ENCODE results near the gene CD83.
"Not testable (repeated sequence)": the region's sequence is repeated elsewhere in the genome, so short reads cannot be mapped to it uniquely, and the experiment has no call there.

The CD83 gene

GRCh38 chr6:14149739-14150130 lies 32.2 kb downstream of the CD83 start:
- no peak for DNase-seq (ENCODE audit: low spot score)

DNA sequence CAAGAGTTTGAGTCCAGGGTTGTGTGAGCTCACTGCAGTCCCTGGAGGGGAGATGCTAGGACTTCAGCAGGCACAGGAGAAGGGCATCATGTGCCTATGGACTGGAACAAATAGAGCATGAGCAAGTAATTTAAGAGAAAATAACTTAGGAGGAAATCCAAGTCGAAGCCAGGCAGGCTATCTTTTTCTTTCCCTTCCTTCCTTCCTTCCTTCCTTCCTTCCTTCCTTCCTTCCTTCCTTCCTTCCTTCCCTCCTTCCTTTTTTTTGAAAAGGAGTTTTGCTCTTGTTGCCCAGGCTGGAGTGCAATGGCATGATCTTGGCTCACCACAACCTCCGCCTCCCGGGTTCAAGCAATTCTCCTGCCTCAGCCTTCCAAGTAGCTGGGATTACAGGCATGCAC lies 33.7 kb downstream of the CD83 start:
- not testable (repeated sequence) for DNase-seq (ENCODE audit: low spot score)

- no peak for DNase-seq (ENCODE audit: low spot score)
Observed at GRCh38 chr6:14151773-14152172, 34.2 kb downstream of the CD83 start.

- no peak for DNase-seq (ENCODE audit: low spot score)
Observed at GRCh38 chr6:14153228-14153627, 35.7 kb downstream of the CD83 start.

DNA sequence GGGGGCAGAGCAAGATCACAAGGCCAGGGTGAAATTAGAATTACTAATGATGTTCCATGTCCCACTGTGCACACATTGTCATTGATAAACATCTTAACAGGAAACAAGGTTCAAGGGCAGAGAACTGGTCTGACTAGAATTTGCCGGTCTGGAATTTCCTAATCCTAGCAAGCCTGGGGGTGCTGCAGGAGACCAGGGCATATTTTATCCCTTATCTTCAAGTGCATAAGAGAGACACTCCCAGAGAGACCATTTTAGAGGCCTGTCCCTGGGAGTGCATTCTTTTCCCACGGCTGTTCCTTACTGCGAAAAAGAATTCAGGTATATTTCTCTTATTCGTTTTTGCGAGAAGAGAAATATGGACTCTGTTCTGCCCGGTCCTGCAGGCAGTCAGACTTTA lies 41.5 kb downstream of the CD83 start:
- DNase-seq (ENCODE audit: low spot score): no peak

DNA sequence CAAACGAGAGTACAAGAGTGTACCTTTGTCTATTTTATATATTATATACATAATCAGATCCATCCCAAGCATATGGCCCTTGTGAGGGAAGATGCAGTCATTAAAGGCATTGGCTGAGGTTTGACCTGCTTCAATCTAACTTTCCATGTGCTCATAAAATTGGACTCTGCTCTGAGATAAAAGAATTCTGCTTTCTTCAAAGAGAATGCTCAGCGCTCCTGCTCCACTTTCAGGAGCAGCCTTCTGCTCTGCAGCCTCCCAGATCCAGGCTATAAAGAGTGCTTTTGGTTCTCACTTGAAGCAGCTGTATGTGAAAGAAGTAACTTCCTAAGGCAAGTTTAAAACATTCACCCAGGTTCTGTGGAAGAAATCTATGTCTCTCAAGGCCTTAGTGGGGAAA lies 45.3 kb downstream of the CD83 start:
- no peak for DNase-seq (ENCODE audit: low spot score)

DNA sequence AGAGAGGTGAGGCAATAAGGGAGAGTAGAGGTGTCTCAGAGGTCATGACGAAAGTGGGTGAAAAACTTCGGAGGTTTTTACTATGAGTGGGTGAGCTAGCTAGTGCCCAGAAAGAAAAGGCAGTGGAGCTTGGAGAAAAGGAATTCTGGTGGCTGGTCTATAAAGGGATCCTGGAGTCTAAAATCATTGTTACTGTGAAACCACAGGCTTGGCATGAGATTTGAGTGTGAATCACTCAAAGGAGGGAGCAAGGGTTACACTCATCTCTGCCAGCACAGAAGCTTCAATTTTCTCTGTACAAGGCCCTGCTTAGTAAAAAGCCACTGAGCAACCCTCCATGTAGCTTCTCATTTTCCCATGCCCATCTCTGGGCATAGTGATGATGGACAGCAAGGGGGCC lies 47.5 kb downstream of the CD83 start:
- DNase-seq (ENCODE audit: low spot score): no peak

DNA sequence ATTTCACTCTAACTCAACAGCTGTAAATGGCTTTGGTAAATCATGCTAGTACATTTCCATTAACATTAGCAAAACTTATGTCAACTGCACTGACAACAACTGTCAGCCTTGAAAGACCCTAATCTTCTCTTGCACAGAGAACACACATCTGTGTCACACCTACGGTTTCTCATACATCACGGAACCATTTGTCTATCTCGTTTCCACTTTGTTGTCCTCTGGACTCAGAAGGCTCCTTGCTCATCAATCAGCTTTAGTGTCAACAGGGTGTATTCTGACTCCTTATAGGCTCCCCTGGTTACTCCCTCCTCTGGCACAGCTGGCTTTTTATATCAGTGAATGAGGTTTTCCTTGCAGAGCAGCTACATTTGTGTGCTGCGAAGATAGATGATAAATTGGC lies 49.3 kb downstream of the CD83 start:
- DNase-seq (ENCODE audit: low spot score): no peak

- no peak for DNase-seq (ENCODE audit: low spot score)
Observed at GRCh38 chr6:14170128-14170527, 52.6 kb downstream of the CD83 start.

DNA sequence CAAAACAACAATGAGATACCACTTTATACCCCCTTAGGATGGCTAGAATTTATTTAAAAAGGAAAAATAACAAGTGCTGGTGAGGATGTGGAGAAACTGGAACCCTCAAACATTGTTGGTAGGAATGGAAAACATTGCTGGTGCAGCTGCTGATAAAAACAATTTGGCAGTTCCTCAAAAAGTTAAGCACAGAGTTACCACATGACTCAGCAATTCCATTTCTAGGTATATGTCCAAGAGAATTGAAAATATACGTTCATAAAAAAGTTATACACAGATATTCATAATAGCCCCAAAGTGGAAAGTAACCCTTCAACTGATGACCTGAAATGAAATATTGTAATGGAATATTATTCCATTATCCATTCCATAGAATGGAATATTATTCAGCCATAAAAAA lies 55.0 kb downstream of the CD83 start:
- DNase-seq (ENCODE audit: low spot score): no peak

DNA sequence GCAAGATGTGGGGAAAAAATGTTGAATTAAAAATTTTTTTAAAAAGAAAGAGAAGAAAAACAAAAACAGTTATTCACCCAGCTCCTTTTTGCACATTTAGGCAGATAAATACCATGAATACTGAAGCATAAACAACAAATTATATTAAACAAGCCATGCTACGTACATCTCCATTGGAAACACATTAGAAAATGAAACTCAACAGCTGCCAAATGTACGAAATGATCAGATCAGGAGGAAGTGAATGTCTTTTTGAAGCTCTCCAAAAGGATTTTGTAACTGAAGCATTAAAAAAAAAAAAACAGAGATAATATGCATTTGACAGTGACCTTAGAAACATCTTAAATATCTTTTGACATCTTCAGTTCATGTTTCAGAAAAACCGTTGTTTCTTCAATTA lies 56.7 kb downstream of the CD83 start:
- no peak for DNase-seq (ENCODE audit: low spot score)

GRCh38 chr6:14174996-14175395 lies 57.4 kb downstream of the CD83 start:
- no peak for DNase-seq (ENCODE audit: low spot score)

DNA sequence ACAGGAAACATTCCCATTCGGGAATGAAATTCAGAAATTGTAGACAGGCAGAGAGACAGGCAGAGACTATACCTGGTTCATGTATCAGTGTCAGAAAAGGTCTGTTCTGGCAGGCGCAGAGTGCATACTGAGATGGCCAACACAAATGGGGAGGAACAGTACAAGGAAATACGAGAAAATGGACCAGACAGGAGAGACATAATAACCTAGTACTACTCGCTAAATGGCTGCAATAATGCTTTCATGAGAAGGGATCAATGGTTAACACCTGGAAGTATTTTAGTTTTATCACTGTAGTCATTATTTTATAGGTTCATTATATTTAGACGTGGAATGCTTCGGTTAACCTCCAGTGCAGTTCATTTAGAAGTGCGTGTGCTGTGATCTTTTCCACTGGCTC lies 58.9 kb downstream of the CD83 start:
- DNase-seq (ENCODE audit: low spot score): no peak

DNA sequence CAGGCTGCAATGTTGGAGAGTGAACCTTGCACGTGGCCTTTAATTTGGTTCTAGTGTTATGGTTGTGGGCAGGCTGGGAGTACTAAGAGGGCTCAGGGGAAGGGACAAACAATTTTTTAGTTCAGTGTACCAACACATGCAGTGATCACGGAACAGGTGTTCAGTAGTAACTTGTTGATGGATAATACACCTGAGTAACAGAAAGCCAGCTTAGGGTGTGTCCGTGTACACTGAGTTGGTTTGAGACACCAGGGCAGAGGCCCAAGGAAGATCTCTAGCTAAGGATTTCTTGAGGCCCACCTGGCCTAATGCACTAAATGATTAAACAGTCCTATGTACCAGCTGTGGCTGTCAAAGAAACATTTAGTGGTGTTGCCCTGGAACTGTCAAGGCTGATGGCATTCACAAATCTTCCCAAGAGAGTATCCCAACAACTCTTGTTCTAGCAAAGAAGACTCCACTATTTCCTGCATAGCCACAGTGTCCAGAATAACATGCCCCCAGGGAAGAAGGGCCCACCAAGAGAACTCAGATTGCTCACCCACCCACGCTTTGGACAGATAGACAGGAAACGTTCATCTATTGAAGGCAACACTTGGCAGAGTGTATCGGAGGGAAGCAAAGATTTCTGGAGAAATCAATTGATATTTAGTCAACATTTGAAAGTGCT lies 60.0 kb downstream of the CD83 start:
- no peak for DNase-seq (ENCODE audit: low spot score)

DNA sequence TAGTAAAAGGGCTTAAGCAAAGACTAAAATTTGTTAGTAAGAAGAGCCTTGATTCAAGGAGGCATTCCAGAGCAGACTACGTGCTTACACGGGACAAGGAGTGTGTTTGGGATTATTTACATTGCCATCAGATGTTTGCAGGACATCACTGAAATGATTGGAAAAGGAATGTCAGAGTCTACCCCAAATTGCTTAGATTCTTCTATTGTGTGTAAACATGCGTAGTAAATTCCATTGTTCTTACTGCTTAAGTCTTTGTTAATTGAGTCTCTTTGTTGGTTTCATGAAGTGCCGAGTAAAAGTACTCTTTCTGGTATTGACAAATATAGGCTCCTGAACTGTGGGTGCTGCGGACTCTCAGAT lies 60.5 kb downstream of the CD83 start:
- no peak for DNase-seq (ENCODE audit: low spot score)

DNA sequence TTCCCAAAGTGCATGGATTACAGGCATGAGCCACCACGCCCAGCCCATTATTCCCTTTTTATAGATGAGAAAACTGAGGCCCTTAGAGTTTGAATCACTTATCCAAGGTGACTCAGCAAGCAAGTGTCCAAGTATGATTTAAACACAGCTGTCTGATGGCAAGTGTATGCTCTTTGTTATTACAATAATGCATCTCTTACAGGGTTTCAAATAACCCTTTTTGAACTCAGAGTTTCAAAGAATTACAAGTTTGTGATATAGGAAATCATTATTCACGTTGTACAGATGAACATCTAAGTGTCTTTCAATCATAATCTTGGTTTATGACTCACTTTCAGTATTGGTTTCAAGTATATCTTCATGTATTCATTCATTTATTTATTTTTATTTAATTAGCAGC lies 63.0 kb downstream of the CD83 start:
- DNase-seq (ENCODE audit: low spot score): no peak

GRCh38 chr6:14182916-14183315 lies 65.3 kb downstream of the CD83 start:
- DNase-seq (ENCODE audit: low spot score): no peak
